Lung (tissue), 12 donors: Measurements from ENCODE around the gene AHNAK. TPM values are rescaled to one million over a fixed set of nuclear protein-coding genes. Genes with fewer than 3 reads are reported as not detected.
A peak's percentile ranks its signal among the peaks of the same experiment; 100 is the strongest.

Experiments used
- ATAC-seq: fragments of 200-7000 bp; cut with Tn5 transposase; one replicate; pipeline ENCODE4 v1.9.1; 2020; ENCODE audit warnings: moderate number of reproducible peaks; ENCODE audit not compliant: insufficient read depth, low FRiP score
- DNase-seq, 3 donors: peaks; one replicate each; pipeline ENCODE4 v3.0.0-alpha.2; 2013 to 2017
- H3K27ac ChIP-seq, 2 donors: one replicate each; pipeline ENCODE4 v1.5.1; 2013; ENCODE audit warnings: mild to moderate bottlenecking in 2 of 2, moderate library complexity in 2 of 2, control low read depth in 1 of 2, inconsistent platforms in 1 of 2, low read depth in 1 of 2, low read length in 1 of 2
- H3K27me3 ChIP-seq, 3 donors: one replicate each; pipeline ENCODE4 v1.5.1; 2013; ENCODE audit warnings: low read length in 2 of 3; ENCODE audit not compliant: control insufficient read depth in 3 of 3, insufficient read depth in 3 of 3
- H3K36me3 ChIP-seq, 4 donors: one replicate each; pipeline ENCODE4 v1.5.1; 2013; ENCODE audit warnings: low read length in 4 of 4, mild to moderate bottlenecking in 1 of 4, moderate library complexity in 1 of 4; ENCODE audit not compliant: control insufficient read depth in 4 of 4, insufficient read depth in 4 of 4
- H3K4me1 ChIP-seq, 5 donors: one replicate each; pipeline ENCODE4 v1.5.1; 2013; ENCODE audit warnings: low read length in 5 of 5, mild to moderate bottlenecking in 2 of 5, moderate library complexity in 1 of 5; ENCODE audit not compliant: control insufficient read depth in 5 of 5, insufficient read depth in 5 of 5
- H3K4me3 ChIP-seq: one replicate; pipeline ENCODE4 v1.5.1; 2013; ENCODE audit warnings: mild to moderate bottlenecking, control low read depth, moderate library complexity
- H3K9ac ChIP-seq, 2 donors: one replicate each; pipeline ENCODE4 v1.5.1; 2013; ENCODE audit warnings: low read length in 2 of 2, control low read depth in 1 of 2; ENCODE audit not compliant: insufficient read depth in 1 of 2
- H3K9me3 ChIP-seq, 4 donors: one replicate each; pipeline ENCODE4 v1.5.1; 2013; ENCODE audit warnings: low read length in 3 of 4, mild to moderate bottlenecking in 1 of 4, moderate library complexity in 1 of 4; ENCODE audit not compliant: control insufficient read depth in 4 of 4, insufficient read depth in 3 of 4
- CTCF ChIP-seq: IDR thresholded peaks from 2 replicates; pipeline ENCODE4 v1.5.1; 2012; ENCODE audit warnings: mild to moderate bottlenecking; ENCODE audit errors: control extremely low read depth, extremely low read depth
- WGBS, 2 donors: extraction: QIAGEN DNeasy Blood & Tissue Kit; methylation state at CpG; one replicate each; pipeline ENCODE4 v1.1.7; 2013; 5-methylcytosine and 5-hydroxymethylcytosine counted together
- polyA plus RNA-seq, 2 donors: library from polyadenylated mRNA; stranded (reverse); fragments of 200-250 nt; gene quantifications; one replicate each; pipeline ENCODE4 v1.2.1, GENCODE V29; 2013
- total RNA-seq, 2 donors: library from RNA; depleted of rRNA in 1 of 2; stranded (reverse); fragments of >200 nt in 1 of 2; gene quantifications; one replicate each; pipeline ENCODE4 v1.2.1, GENCODE V29; 2014 to 2021
- donor health status: control.
- donor health status: control.
- donor health status: Bipolar disorder and iron deficiency.
- donor health status: healthy.
- donor health status: DM: yes; HTN: yes; CAD: no.

Gene AHNAK
- total and polyA plus RNA-seq, 4 donors, result 66.5 to 707 (median 238) TPM

DNA sequence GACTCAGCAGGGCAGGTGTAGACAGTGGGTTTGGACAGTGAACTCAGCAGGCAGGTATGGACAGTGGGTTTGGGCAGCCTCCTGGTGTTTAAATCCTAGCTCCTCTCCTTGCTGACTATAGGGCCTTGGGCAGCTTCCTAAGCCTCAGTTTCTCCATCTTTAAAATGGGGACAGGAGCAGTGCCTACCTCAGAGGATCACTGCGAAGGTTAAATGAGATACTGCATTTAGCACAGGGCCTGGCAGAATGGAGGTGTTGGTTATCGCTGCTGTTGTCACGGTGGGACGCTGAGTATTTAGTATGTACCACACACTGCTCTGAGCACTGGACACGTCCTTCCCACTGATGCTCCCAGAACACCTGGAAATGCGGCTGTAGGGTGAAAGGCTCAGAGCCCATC is 142.2 kb downstream of the AHNAK start:
- Histone ChIP-seq H3K4me1 (peaks cover 3 to 45% (median 18%) of the 10 kb centered on the region in 5 donors), H3K27me3 (no peaks in the 10 kb centered on the region), H3K4me3 (no peak overlapping the region), H3K27ac (no peak overlapping the region), H3K9me3 (no peaks in the 10 kb centered on the region), H3K9ac (no peak overlapping the region), H3K36me3 (no peaks in the 10 kb centered on the region)
- DNase-seq, result no peak
- no peak for TF ChIP-seq CTCF
- no peak for ATAC-seq
- WGBS, 2 donors, result 95 to 98% methylated on average over 6 of the region's 6 CpGs

DNA sequence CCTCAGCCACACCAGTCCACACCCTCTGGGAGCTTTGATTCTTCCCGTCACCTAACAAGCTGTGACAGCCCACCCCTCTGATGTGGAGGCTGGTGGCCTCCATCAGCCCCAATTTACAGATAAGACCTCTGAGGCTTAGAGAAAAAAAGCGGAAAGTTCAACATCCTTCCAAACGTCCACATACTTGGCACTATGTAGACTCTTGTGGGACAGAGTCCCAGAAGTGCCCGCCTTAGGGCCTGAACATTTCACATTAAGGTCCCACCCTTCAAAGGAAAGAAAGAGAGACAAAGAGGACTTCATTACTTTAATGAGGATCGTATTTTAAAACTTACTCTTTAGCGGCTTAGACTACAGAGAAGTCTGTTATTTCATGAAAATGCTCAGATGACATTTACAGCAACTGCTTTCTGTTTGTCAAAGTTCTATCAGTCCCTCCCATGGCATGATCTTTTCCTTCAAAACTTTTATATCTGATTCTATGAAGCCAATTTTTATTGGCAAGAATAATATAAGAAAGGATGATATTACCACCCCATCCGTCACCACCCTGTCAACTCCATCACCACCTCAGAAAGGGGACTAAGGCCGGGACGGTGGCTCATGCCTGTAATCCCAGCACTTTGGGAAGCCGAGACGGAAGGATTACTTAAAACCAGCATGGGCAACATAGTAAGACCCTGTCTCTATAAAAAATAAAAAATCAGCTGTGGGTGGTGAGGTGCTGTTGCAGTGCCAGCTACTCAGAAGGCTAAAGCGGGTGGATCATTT is 143.5 kb downstream of the AHNAK start:
- peak overlapping the region in 1 of 2 donors; percentile 26 for H3K27ac ChIP-seq
- DNase-seq, result peak in 1 of 3 donors; percentile 54
- H3K9ac ChIP-seq, result no peak overlapping the region
- WGBS, 2 donors, result 80 to 89% methylated on average over 12 of the region's 12 CpGs
- no peaks in the 10 kb centered on the region for H3K27me3 ChIP-seq
- no peak for ATAC-seq
- no peak for TF ChIP-seq CTCF
- H3K4me3 ChIP-seq, result no peak overlapping the region
- H3K4me1 ChIP-seq, result peaks cover 10 to 58% (median 31%) of the 10 kb centered on the region in 5 donors
- H3K36me3 ChIP-seq, result no peaks in the 10 kb centered on the region
- no peaks in the 10 kb centered on the region for H3K9me3 ChIP-seq

GRCh38 chr11:62402226-62402959 is 144.2 kb downstream of the AHNAK start:
- no peak for TF ChIP-seq CTCF
- ATAC-seq (peak; percentile 16), DNase-seq (peak in 1 of 3 donors; percentile 60)
- Histone ChIP-seq H3K9me3 (no peaks in the 10 kb centered on the region), H3K4me3 (no peak overlapping the region), H3K27me3 (no peaks in the 10 kb centered on the region), H3K36me3 (no peaks in the 10 kb centered on the region), H3K27ac (peak overlapping the region in 1 of 2 donors; percentile 26), H3K9ac (peak overlapping the region in 1 of 2 donors; percentile 19), H3K4me1 (peaks cover 10 to 65% (median 35%) of the 10 kb centered on the region in 5 donors)
- 33 to 44% methylated on average over 14 to 15 of the region's 15 CpGs for WGBS, 2 donors
